Stimulated activated CD4-positive, alpha-beta T cell treated with anti-CD3 and anti-CD28 coated beads, Interleukin-15, amount 100 ng/mL, for 24 hours (primary cell): ENCODE measurements around the gene PCDH19.

Experiments used
- DNase-seq: peaks from one replicate; pipeline ENCODE4 v3.0.0-alpha.2; 2020

The PCDH19 gene

DNA sequence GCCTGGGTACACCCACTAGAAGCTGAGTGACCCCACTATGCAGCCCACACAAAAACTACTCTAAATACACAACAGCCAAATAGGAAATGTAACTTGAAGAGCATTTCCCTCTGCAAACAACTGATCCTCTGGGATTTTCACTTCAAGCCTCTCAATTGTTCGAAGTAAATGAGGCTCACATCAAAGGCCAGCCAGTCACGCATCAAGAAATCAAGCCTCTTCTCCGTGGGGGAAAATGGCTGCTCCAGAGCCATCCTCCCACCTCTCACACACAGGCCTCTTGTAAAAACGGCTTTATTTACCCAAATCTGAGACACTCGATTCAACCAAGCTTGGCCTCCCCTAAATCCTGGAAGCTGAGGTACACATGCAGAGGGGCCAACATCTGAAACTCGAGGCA, 14.3 kb downstream of the PCDH19 start:
- DNase-seq = no peak

DNA sequence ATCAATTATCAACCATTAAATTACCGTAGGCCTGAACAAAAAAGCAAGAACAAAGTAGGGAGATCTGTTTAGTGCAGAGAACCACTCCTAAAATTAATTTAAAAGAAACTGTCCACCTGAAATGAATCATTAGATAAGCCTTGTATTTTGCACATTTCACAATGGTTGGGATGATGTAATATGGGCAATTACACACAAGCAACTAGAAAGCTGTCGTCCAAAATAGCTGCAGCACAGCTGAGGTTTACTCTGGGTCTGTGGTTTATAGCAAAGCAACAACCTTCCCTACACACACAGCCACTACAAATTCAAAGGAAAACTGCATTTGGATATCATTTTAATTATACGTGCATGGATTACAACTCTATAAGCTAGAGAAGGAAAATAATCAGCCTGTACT, 28.5 kb downstream of the PCDH19 start:
- DNase-seq = no peak

DNA sequence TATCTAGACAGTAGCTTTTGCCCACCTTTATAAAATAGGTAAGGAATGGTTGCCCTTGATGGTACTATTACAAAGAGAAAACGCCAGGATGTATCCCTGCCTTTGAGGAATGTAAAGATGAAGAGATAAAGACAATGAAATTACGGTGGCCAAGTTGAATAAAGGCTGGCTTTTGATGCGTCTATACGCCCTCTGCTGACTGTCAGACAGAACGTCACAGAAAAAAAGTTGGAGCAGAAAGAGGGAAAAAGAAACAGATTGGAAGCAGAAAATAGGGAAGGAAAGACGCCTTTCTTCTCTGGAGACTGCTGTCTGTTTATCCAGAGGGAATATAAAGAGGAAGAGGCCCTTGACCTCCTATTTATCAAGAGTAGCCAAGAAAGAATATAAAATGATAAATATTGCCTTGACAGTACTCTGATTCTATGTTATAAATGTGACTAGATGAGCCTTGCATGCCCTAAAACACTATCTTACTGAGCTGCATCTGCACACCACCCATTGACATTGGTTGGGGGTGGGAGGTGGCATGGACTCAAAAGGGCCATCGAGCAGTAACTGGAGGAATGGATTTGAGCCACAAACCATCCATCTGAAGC, 30.6 kb downstream of the PCDH19 start:
- DNase-seq = no peak

DNA sequence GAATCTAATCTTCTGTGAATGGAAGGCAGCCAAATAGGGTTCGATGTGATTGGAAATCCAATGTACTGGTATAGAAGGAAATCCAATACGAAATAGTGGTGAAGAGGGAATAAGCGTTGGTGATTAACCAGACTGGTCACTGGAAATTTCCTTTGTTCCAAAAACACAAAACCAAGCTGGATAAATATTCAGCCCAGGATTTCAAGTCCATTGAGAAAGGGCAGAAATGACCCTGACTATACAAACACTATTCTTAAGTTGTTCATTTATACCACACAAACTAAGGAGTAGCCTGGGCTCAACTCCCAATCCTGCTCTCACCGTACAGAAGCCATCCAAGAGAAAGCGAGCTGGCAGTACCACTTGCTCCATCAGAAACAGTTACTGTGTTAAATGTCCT, 32.2 kb downstream of the PCDH19 start:
- no peak for DNase-seq

DNA sequence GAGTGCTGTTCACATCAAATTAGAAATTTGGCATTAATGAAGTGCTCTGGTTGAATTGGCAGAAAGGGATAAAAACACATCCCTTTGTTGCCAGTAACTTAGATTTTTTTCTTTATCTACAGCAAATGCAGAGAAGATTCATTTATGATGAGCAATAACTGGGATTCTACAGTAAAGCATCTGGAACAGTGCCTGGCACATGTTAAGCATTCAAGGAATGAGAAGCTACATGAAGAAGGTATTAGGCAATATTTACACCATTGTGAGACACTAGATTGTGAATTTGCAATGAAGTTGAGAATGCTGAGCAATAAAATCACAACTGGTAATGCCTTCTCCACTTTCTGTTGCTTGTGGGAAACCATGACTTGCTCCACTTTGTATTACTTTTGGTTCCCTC, 33.5 kb downstream of the PCDH19 start:
- no peak for DNase-seq

DNA sequence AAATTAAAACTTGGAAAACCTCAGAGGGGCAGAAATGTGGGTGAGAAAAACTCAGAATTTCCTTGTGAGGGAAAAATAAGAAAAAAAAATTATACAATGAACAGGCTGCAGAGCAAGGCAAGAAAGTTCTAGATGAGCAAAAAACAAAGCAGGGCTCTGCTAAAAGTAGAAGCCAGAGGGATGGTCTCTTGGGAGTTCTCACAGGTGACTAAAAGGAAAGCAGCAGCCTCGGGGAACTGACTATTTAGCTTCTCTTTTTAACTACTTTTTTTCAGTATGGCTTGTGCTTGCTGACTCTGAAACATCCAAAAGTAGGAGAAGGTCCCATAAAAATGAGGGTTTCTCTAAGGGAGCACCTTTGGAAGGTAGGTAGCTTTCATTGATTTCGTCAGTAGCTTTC, 36.4 kb downstream of the PCDH19 start:
- no peak for DNase-seq

DNA sequence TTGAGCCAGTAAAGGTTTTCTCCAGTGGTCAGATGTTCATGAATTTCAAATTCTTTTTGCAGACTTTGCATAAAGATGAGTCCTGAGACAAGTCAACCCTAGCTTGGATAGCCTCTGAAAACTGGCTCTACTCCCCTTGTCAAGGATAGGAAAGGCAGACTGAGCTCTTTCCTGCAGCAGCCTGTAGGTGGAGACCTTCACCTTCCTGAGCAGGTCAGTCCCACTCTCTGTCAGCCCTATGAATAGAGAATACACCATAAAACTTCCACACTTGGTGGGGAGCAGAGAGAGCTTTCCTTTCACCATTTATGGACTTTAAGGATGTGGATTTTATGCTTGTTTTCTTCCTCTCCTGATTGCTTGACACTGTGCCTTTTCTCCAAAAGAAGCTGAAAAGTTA, 41.9 kb downstream of the PCDH19 start:
- peak; percentile 3 for DNase-seq

DNA sequence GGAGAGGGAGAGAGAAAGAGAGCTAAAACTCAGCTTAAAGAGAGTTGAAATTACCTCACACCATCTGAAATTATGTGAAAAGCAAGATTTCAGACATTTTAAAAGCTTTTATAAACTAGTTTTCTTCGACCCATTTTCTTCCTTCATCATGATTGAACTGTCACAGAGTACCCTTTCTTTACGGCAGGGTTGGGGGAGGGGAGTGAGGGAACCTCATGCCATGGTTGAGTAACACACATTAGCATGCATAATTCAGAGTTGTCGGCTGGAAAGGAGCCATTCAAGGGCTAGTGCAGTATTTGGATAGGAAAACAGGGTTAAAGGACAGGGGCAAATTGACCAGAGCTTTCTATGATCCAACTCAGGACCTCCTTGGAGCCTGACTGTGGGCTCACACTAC, 46.2 kb downstream of the PCDH19 start:
- no peak for DNase-seq

DNA sequence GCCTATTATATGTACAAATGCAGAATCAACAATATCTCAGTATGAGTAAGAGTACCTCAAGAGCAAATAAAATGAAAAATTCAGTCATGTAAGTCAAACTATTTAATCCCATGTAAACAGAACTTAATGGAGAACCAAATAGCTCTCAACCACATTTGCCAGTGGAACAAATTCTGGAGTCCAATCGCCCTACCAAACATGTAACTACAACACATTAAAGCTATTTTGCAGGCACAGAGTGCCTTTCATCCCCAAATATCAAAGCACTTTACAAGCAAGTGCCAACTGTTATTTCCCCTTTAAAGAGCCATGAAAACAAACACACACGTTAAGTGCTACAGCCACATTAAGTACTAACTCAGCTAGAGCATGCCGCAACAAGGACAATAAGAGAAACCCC, 51.3 kb downstream of the PCDH19 start:
- DNase-seq = no peak

DNA sequence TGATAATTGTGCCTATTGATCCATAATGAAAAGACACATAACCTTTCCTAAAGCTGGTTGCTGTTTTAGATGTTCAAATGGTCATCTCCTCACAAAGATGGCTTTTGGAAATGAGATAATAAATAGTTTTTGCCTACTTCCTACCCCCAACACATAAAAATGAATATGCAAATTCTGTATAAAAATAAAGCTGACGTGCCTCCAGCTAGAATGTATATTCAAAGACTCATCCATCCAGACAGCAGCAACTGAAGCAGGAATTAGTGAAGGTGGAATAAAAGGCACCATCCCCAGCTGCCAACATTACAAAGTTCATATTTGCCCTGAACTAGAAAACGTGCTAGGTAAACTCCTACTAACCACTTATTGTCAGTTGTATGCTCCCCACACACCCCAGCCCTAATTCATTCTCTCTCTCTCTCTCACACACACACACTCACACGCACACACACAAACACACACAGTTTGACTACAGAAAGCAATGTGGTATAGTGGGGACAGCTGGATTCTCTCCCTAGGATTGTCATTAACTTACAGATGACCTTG, 53.6 kb downstream of the PCDH19 start:
- no peak for DNase-seq

DNA sequence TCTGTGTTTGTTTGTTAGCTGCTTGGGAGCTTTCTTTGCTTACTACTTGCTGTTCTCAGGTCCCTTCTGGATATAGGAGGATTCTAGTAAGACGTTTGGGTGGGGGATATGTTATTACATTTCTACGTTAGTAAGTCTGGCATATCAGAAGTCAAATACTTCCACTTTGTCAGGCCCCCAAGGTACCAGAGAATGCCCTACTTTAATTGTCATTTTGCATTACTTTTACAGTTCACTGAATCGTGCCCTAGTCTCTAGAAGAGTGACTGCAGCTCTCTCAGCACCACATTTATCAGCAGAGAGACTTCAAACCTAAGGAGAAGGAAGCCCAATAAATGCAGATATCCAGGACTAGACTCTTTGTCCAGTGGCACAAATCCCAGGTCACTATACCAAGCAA, 54.4 kb downstream of the PCDH19 start:
- DNase-seq = no peak

DNA sequence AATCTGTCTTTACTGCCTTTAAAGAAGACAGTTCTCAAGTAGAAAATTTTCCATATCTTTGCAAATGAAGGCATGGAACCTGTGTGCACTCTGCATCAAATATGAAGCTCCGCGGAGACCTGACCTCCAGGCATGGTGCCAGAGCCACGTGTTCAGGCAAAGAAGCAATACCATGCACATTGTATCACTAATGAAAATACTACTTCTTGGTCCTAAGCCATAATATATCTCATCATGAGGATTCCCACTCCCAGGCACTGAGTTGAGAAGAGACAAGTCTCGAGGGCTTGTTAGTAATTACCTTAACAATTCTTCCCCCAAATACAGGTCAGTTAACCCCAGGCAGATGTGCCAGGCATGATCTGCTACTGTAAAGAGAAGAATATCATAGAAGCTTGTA, 56.7 kb downstream of the PCDH19 start:
- no peak for DNase-seq

DNA sequence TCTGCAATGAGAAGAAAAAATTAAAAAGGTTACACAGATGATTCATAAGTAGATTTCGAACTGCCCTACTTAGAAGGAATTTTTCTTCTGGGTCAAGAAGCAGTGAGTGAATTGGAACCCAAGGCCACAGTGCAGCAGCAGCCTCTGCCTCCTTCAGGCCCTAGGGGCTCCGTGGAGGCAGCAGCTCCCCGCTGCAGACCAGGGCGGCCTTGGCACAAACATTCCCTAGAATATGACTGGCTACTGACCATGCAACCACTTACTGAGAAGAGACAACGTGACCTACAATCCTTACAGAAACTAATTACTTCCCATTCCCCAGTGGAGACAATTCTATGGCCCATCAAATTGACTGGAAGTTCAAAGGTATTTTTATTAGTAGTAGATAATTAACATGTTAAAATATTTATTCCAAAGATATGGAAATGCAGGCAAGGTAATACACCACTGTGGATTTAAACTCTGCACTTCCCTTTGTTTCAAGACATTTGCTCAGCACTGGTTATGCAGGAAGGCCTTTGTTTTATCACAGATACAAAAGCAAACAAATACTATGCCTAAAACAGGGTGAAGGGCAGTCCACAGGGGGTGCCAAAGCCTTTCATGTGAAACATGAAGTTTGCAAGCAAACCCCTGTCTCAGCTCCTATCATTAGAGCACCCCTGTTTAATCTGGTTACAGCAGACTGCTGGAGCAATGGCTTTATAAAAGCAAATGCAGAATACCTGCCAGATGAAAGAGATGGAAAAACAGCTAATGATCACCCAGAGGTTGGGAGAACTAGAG, 59.2 kb downstream of the PCDH19 start:
- DNase-seq = no peak

DNA sequence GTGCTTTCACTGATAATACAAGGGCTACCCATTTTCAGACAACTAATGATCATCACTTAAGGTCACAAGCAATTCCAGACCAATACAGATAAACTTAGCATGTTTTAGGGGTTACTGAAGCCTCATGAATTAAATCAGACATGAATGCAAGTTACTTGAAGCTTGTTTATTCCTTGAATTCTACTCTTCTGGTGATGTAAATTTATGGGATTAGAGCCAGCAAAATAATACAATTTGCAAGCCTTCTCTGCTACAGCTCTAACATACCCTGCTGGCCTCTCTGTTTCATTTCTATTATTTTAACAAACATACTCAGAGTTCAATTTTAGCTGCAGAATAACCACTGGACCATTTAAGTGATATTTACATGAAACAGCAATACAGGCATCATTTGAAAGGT, 60.7 kb downstream of the PCDH19 start:
- DNase-seq = no peak

DNA sequence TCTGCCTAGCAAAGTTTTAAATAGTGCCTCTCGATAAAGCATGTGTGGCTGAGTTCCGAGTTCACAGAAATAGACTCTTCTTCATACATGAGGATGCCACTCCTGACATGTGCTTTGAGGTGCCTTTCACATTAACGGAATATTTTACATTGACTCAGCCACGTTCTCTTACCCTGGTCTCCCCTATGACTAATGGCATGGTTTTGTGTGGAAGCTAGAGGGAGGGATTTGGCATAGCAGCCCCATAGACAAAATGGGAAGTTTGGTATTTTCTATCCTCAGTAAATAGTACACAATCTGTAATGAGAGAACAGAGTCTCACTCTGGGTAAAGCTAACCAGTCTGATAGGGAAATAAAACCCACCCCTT, 68.9 kb downstream of the PCDH19 start:
- DNase-seq = no peak

DNA sequence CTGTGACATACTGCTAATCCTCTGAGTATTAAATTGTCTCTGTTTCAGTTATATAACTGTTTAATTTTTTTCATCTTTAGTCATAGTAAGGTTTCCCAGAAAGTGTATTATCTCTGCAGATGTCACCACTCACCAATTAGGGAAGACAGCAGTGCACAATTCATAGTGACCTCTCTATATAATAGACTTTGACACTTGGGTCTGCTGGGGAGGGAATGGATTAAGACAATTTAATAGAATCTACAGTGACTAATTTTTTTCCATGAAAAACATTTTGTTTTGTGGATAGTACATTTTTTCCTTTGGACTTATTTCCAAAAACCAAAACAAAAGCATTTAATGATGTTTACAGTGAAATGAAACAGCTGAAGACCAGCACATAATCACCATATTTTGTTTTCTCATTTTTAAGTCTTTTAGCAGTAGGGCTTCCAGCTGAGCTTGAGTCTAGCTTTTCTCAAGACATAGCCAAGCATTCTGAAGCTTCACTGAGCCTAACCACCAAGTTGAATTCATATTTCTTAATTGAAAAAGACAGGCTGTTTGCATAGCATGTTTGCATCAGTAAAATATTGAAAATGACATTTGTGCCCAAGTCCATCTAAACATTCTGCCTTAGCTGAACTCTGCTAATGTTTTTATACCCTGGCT, 69.5 kb downstream of the PCDH19 start:
- DNase-seq = no peak

DNA sequence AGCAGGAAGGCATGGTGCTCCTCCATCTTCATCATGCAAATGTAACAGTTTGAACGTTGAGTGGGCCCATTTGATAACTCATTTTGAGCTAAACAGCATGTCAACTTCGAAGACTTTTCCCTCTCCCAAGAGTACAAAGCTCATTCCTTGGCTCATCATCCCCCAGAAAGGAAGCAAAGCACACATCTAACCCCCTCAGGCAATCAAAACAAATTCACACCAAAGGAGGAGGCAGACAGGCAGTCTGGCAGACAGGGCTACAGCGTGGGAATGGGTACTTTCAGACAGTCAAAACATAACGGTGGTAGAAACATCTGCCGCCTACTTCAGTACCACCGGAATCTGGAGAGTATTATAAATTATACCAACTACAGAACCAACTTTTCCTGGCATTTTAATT, 81.7 kb downstream of the PCDH19 start:
- DNase-seq = no peak

DNA sequence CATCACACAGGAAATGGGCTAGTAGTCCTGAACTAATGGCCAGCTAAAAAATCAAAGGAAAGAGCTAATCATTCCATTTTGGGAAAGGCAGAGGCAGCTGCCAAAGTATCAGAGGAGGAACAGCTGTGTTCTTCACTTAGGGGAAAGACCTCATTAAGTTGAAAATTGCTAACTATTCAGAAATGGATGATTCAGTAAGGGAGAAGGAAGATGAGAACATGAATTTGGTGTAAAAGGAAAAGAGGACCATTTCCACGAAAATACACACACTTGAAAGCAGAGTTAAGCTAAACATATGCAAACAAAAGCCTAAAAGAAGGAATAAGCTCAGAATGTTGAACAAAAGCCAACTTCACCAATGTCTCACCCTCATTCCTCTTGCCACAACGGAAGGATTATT, 90.4 kb downstream of the PCDH19 start:
- no peak for DNase-seq

DNA sequence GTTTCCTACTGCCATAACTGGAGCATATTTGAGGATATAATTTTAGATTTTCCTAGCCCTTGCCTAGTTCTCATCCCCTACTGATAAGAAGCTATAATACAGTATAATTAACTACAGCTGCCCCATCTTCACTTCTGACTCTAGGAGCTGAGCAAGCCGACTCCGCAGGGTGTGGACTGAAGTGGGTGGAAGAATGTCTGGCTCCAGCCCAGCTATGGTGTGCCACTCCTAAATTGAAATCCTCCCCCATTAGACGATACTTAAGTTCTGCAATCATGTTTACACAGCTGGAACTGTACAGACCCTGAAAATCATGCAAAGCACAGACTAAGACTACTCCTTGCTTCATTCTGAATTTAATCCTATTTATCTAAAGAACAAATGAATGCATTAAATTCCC, 93.1 kb downstream of the PCDH19 start:
- no peak for DNase-seq

DNA sequence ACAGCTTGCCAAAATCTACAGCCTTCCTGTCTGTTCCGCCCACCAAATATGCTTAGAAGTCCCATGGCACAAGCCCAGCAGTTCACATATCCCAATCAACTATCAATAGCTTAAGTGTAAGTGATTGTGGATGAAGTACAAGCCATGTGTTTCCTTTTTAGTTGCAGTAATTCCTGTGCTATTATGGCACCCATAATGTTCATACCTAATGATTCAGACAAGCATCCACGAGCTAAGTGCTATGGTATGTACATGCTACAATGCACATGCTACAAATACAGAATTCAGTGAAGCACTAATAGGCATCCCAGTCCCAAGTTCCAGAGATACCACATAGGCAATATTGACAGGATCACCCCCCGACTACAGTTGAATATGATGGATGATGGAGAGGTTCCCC, 94.5 kb downstream of the PCDH19 start:
- DNase-seq = no peak

DNA sequence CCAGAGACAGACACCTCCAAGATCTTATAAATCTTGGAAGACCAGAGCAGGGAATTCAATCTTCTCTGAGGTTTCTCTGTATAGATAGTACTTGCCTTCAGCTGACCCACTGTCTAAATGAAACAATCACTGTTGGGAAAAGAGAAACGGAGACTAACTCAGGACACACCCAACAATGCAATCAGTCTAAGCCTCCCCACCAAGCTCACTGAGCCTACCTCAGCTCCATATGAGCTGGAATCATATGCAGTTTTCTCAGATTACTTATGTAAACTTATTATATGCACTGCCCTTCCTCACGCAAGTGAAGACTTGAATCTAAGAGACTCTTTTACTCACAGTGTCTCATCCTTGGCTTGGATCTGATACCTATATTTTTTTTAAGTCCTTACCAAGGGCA, 110.5 kb downstream of the PCDH19 start:
- no peak for DNase-seq

DNA sequence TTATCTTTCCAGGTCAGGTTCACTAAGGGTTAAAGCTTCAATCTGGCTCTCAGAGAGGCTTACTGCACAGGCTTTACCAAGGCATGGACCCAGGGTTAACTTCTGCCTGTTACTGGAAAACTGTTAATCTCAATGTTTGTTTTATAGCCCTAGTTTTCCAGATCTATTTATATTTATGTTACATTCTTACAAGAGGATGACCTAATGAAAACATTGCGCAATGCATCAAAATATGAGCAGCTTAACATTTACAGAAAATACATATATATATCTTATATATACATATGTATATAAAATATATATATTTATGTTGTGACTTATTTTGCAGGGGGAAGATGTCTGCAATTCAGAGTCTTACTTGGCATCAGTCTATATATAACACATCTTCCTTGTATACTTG, 112.3 kb downstream of the PCDH19 start:
- DNase-seq = no peak

DNA sequence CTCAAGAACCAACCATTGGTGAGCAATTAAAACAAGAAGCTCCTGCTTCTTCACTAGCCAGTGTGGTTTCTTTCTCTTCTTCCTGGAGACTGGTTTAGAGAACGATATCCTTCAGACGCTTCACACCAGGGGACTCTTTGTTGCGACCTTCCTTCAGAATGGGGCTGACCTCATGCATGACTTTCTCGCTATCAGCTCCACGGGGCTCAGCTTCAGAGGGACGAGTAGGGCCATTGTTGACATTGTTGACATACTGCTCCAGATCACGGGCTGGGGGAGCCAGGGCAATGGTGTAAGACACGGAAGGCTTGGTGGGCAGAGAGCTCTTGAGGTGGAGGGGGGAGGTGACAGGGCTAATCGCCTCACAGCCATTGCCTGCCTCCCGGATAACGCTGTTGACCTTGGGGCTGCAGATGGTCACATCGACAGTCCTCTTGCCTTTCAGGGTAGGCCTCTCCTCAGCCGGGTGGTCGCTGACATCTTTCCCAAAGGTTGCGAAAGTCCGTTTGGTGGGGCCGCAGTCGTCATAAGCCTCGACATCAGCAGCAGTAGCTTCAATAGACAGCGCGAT, 113.8 kb downstream of the PCDH19 start:
- DNase-seq = no peak

DNA sequence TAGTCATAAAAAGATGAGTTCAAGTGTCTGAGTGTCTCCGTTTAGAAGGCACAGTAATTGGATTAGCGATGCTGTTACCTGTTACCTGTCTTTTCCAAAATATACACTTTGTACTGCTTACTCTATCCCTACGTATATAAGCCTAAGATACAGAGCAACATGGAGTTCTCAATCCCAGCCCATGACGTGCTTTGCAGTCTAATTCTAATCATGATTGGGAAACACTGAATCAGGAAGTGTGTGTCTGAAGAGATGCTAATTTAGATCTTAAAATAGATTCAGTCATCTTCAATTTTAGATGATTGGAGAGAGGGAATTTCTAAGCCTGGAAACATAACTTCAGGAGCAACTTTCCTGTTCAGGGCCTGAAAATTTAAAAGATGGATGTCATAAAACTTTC, 115.1 kb downstream of the PCDH19 start:
- no peak for DNase-seq
